SK-N-SH (cell line): ENCODE results near the gene DPM2.

Experiments used
- ELF1 ChIP-seq: IDR thresholded peaks from 2 replicates; pipeline ENCODE4 v1.4.0; 2012
- GABPA ChIP-seq: IDR thresholded peaks from 2 replicates; pipeline ENCODE4 v1.4.0; 2012; ENCODE audit warnings: low read depth, mild to moderate bottlenecking
- MXI1 ChIP-seq: IDR thresholded peaks from 2 replicates; pipeline ENCODE4 v1.6.1; 2012; ENCODE audit warnings: mild to moderate bottlenecking, low read depth, low read length, improper control_type of control experiment
- RAD21 ChIP-seq: IDR thresholded peaks from 2 replicates; pipeline ENCODE4 v1.6.1; 2012; ENCODE audit warnings: mild to moderate bottlenecking, low read length
- TF ChIP-seq, protein P1 (sequence below): IDR thresholded peaks from 2 replicates; pipeline ENCODE4 v1.4.0; 2012; ENCODE audit warnings: low read depth
- TF ChIP-seq, protein P2 (sequence below): fragments of 200-600 bp; sonication (generic); IDR thresholded peaks from 2 replicates; pipeline ENCODE4 v1.6.1; 2017; ENCODE audit warnings: antibody characterized with exemption, mild to moderate bottlenecking, moderate library complexity
- TF ChIP-seq, protein P3 (sequence below): IDR thresholded peaks from 2 replicates; pipeline ENCODE4 v1.6.1; 2012; ENCODE audit warnings: mild to moderate bottlenecking, low read depth, low read length, moderate library complexity

DNA sequence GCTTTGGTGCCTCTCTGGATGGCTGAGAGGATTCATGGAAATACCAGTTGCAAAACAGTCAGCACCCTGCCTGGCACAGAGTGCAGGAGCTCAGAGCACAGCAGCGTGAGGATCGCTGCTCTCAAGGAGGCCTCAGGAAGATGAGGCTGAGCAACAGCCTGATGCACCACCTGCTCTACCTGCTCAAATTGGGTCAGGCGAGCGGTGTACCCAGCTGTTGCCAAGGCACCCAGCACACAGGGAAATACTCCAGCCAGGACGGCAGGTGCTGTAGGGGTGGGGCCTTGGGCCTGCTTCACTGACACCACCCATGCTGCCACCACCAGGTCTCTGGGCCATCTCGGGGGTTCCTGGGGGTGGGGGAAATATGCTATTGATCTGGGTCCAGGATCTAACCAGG is 38.8 kb upstream of the DPM2 start:
- TF ChIP-seq, protein P1, sequence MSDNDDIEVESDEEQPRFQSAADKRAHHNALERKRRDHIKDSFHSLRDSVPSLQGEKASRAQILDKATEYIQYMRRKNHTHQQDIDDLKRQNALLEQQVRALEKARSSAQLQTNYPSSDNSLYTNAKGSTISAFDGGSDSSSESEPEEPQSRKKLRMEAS, result no peak
- TF ChIP-seq, protein P2, sequence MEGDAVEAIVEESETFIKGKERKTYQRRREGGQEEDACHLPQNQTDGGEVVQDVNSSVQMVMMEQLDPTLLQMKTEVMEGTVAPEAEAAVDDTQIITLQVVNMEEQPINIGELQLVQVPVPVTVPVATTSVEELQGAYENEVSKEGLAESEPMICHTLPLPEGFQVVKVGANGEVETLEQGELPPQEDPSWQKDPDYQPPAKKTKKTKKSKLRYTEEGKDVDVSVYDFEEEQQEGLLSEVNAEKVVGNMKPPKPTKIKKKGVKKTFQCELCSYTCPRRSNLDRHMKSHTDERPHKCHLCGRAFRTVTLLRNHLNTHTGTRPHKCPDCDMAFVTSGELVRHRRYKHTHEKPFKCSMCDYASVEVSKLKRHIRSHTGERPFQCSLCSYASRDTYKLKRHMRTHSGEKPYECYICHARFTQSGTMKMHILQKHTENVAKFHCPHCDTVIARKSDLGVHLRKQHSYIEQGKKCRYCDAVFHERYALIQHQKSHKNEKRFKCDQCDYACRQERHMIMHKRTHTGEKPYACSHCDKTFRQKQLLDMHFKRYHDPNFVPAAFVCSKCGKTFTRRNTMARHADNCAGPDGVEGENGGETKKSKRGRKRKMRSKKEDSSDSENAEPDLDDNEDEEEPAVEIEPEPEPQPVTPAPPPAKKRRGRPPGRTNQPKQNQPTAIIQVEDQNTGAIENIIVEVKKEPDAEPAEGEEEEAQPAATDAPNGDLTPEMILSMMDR, result no peak
- TF ChIP-seq, protein P3, sequence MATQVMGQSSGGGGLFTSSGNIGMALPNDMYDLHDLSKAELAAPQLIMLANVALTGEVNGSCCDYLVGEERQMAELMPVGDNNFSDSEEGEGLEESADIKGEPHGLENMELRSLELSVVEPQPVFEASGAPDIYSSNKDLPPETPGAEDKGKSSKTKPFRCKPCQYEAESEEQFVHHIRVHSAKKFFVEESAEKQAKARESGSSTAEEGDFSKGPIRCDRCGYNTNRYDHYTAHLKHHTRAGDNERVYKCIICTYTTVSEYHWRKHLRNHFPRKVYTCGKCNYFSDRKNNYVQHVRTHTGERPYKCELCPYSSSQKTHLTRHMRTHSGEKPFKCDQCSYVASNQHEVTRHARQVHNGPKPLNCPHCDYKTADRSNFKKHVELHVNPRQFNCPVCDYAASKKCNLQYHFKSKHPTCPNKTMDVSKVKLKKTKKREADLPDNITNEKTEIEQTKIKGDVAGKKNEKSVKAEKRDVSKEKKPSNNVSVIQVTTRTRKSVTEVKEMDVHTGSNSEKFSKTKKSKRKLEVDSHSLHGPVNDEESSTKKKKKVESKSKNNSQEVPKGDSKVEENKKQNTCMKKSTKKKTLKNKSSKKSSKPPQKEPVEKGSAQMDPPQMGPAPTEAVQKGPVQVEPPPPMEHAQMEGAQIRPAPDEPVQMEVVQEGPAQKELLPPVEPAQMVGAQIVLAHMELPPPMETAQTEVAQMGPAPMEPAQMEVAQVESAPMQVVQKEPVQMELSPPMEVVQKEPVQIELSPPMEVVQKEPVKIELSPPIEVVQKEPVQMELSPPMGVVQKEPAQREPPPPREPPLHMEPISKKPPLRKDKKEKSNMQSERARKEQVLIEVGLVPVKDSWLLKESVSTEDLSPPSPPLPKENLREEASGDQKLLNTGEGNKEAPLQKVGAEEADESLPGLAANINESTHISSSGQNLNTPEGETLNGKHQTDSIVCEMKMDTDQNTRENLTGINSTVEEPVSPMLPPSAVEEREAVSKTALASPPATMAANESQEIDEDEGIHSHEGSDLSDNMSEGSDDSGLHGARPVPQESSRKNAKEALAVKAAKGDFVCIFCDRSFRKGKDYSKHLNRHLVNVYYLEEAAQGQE, result no peak
- TF ChIP-seq ELF1, result no peak
- TF ChIP-seq RAD21, result no peak
- no peak for TF ChIP-seq GABPA
- no peak for TF ChIP-seq MXI1
